Measurements from ENCODE around the gene CFAP74.

CFAP74 gene

GRCh38 chr1:2019571-2020309 lies 16.2 kb upstream of the CFAP74 start:
- no peak for DNase-seq

- peak in 1 of 2 experiments; percentile 29 for DNase-seq
Observed at GRCh38 chr1:2019172-2019543, 15.6 kb upstream of the CFAP74 start, which contains the start of gene GABRD. TSS of gene GABRD (plus strand) at chr1:2019345. CDS start at chr1:2019424, 79 bp downstream.

GRCh38 chr1:2018217-2019171 lies 14.9 kb upstream of the CFAP74 start:
- DNase-seq: no peak

GRCh38 chr1:2016123-2016522 lies 12.5 kb upstream of the CFAP74 start:
- DNase-seq: no peak

- DNase-seq: no peak
Observed at GRCh38 chr1:2014741-2015735, 11.5 kb upstream of the CFAP74 start.

GRCh38 chr1:2014181-2014580 lies 10.6 kb upstream of the CFAP74 start:
- DNase-seq: no peak

GRCh38 chr1:2009101-2010053 lies 5.8 kb upstream of the CFAP74 start:
- DNase-seq: no peak

GRCh38 chr1:2004856-2005255 lies 1.3 kb upstream of the CFAP74 start:
- no peak for DNase-seq

GRCh38 chr1:2001773-2002411 lies 1.7 kb downstream of the CFAP74 start:
- no peak for DNase-seq

- DNase-seq: no peak
Observed at GRCh38 chr1:2000850-2001249, 2.7 kb downstream of the CFAP74 start.

- DNase-seq: no peak
Observed at GRCh38 chr1:2000432-2000831, 3.2 kb downstream of the CFAP74 start.

- no peak for DNase-seq
Observed at GRCh38 chr1:1997576-1997975, 6.0 kb downstream of the CFAP74 start.

- no peak for DNase-seq
Observed at GRCh38 chr1:1996207-1996651, 7.4 kb downstream of the CFAP74 start.

- DNase-seq: no peak
Observed at GRCh38 chr1:1994536-1994935, 9.1 kb downstream of the CFAP74 start.

- no peak for DNase-seq
Observed at GRCh38 chr1:1990222-1990621, 13.4 kb downstream of the CFAP74 start.

GRCh38 chr1:1989789-1990188 lies 13.8 kb downstream of the CFAP74 start:
- no peak for DNase-seq

- DNase-seq: no peak
Observed at GRCh38 chr1:1989102-1989542, 14.5 kb downstream of the CFAP74 start.

GRCh38 chr1:1988061-1988945 lies 15.3 kb downstream of the CFAP74 start:
- no peak for DNase-seq

- DNase-seq: no peak
Observed at GRCh38 chr1:1987142-1987510, 16.5 kb downstream of the CFAP74 start.

Measured in activated T-cell treated with anti-CD3 and anti-CD28 coated beads, Interleukin-2, amount 50 U/mL, for 48 hours (primary cell).